K562 (cell line): Measurements from ENCODE around the gene FAM187B. TPM values are rescaled to one million over a fixed set of nuclear protein-coding genes. Genes with fewer than 3 reads are reported as not detected.

Experiments used
- BACH1 ChIP-seq: fragments of 200-800 bp; sonication (Bioruptor generic); IDR thresholded peaks from 2 replicates; pipeline ENCODE4 v1.6.1; 2016; ENCODE audit warnings: missing genetic modification characterization, missing compliant biosample characterization
- CBX8 ChIP-seq: fragments of 200-600 bp; sonication (generic); IDR thresholded peaks from 2 replicates; pipeline ENCODE4 v1.6.1; 2012; ENCODE audit warnings: borderline replicate concordance, mixed run types, low read depth, mild to moderate bottlenecking, moderate library complexity, mixed read lengths, low read length, control low read depth, inconsistent platforms; ENCODE audit not compliant: poor library complexity, severe bottlenecking; ENCODE audit errors: extremely low read depth
- CXXC5 ChIP-seq: fragments of 250-450 bp; sonication (Bioruptor Pico); IDR thresholded peaks from 2 replicates; pipeline ENCODE4 v1.8.0; 2022; ENCODE audit warnings: inconsistent platforms, mild to moderate bottlenecking, moderate library complexity
- GTF2A2 ChIP-seq: IDR thresholded peaks from 2 replicates; pipeline ENCODE4 v1.6.1; 2016; ENCODE audit warnings: mild to moderate bottlenecking, missing genetic modification characterization, missing compliant biosample characterization
- GTF3C2 ChIP-seq: IDR thresholded peaks from 3 replicates; pipeline ENCODE4 v1.6.1; 2011; ENCODE audit warnings: borderline replicate concordance, mild to moderate bottlenecking, moderate library complexity; ENCODE audit not compliant: insufficient read length; ENCODE audit errors: extremely low read depth
- JUNB ChIP-seq: fragments of 450-650 bp; formaldehyde crosslinking; conservative IDR thresholded peaks from 2 replicates; pipeline ENCODE4 v1.4.0; 2020; ENCODE audit warnings: mild to moderate bottlenecking
- LCOR ChIP-seq: sonication (generic); formaldehyde crosslinking; IDR thresholded peaks from 2 replicates; pipeline ENCODE4 v1.8.0; 2022; ENCODE audit warnings: mild to moderate bottlenecking, missing genetic modification reagents
- NCOA2 ChIP-seq, 2 experiments: fragments of 450-650 bp; IDR thresholded peaks; 2 replicates each; pipeline ENCODE4 v1.6.1; 2018; ENCODE audit warnings: mild to moderate bottlenecking in 2 of 2, moderate library complexity in 1 of 2; ENCODE audit not compliant: partially characterized antibody in 2 of 2
- PCBP1 ChIP-seq: fragments of 200-400 bp; formaldehyde crosslinking; IDR thresholded peaks from 2 replicates; pipeline ENCODE4 v1.6.1; 2018; ENCODE audit warnings: mild to moderate bottlenecking, low read depth, low read length; ENCODE audit not compliant: poor library complexity, severe bottlenecking
- POLR2B ChIP-seq: fragments of 450-650 bp; IDR thresholded peaks from 2 replicates; pipeline ENCODE4 v1.6.1; 2018; ENCODE audit warnings: low read depth; ENCODE audit not compliant: partially characterized antibody
- SIN3B ChIP-seq: fragments of 450-650 bp; IDR thresholded peaks from 2 replicates; pipeline ENCODE4 v1.6.1; 2017; ENCODE audit warnings: low read depth, mild to moderate bottlenecking, moderate library complexity
- STAT5A ChIP-seq: IDR thresholded peaks from 2 replicates; pipeline ENCODE4 v1.6.1; 2012; ENCODE audit warnings: low read length, inconsistent platforms, borderline replicate concordance
- TAF1 ChIP-seq: IDR thresholded peaks from 2 replicates; pipeline ENCODE4 v1.6.1; 2011; ENCODE audit warnings: mild to moderate bottlenecking, low read length, moderate library complexity; ENCODE audit not compliant: insufficient read depth, control insufficient read depth, severe bottlenecking; ENCODE audit errors: extremely low read depth
- ZBTB2 ChIP-seq: fragments of 450-650 bp; IDR thresholded peaks from 2 replicates; pipeline ENCODE4 v1.6.1; 2016; ENCODE audit warnings: antibody characterized with exemption
- ZBTB26 ChIP-seq: fragments of 450-650 bp; formaldehyde crosslinking; IDR thresholded peaks from 2 replicates; pipeline ENCODE4 v1.4.0; 2022; ENCODE audit warnings: missing genetic modification characterization
- ZFPM2 ChIP-seq: fragments of 250-450 bp; sonication (Bioruptor Pico); IDR thresholded peaks from 2 replicates; pipeline ENCODE4 v1.5.1; 2022; ENCODE audit warnings: mild to moderate bottlenecking
- ZNF212 ChIP-seq: fragments of 450-650 bp; formaldehyde crosslinking; IDR thresholded peaks from 2 replicates; pipeline ENCODE4 v1.4.0; 2020; ENCODE audit warnings: mild to moderate bottlenecking
- ZNF384 ChIP-seq: IDR thresholded peaks from 2 replicates; pipeline ENCODE4 v1.6.1; 2012; ENCODE audit warnings: low read depth, low read length, improper control_type of control experiment
- ZNF512 ChIP-seq: IDR thresholded peaks from 2 replicates; pipeline ENCODE4 v1.6.1; 2016; ENCODE audit warnings: missing genetic modification characterization, missing compliant biosample characterization
- polyA plus RNA-seq, 8 experiments: library from polyadenylated mRNA; depleted of rRNA in 4 of 8; stranded (reverse) in 5 of 8; unstranded in 3 of 8; fragments of >200 nt; fragmentation: Nextera tagmentation in 2 of 8; fragmentation: Illumina TruSeq in 1 of 8; extraction: Ambion mirVana in 2 of 8; extraction: Trizol in 1 of 8; gene quantifications; 2 replicates each; pipeline versions ENCODE4 v1.2.1 to v1.2.3, GENCODE V29; 2011 to 2014; ENCODE audit warnings: inconsistent platforms in 1 of 8, missing spikeins in 1 of 8
- total RNA-seq, 7 experiments: library from RNA; depleted of rRNA in 6 of 7; stranded (reverse); fragments of >200 nt in 6 of 7; fragmentation: Illumina TruSeq in 2 of 7; extraction: Trizol in 2 of 7; gene quantifications; 2 replicates each; pipeline versions ENCODE4 v1.2.1 to v1.2.3, GENCODE V29; 2011 to 2021; ENCODE audit warnings: low replicate concordance in 1 of 7

FAM187B gene
- total and polyA plus RNA-seq, 9 of the 15 experiments (the other 6 are each of a cell fraction or from before 2014, with no cell fraction given), result 0.04 to 0.09 TPM; not detected in 7

GRCh38 chr19:35247526-35248309, 19.2 kb upstream of the FAM187B start (continued):
- peak; percentile 52 for TF ChIP-seq PCBP1
- no peak for TF ChIP-seq BACH1 (tag)
- TF ChIP-seq SIN3B, result no peak
- TF ChIP-seq TAF1, result no peak
- TF ChIP-seq POLR2B, result peak; percentile 37
- no peak for TF ChIP-seq GTF3C2
- no peak; the same call in 1 of the 2 replicates for TF ChIP-seq ZBTB2
- TF ChIP-seq ZFPM2 (CRISPR knock-in tag), result no peak
- no peak for TF ChIP-seq NCOA2 (IDR thresholded peaks at IDR 0.05; ENCODE audit: partially characterized antibody in 2 of 2)
- TF ChIP-seq LCOR (CRISPR knock-in tag), result peak; percentile 73
- no peak for TF ChIP-seq CBX8
- TF ChIP-seq ZNF512, result no peak
- no peak for TF ChIP-seq ZNF212 (CRISPR knock-in tag)
- TF ChIP-seq GTF2A2 (tag), result no peak
- TF ChIP-seq JUNB (CRISPR knock-in tag), result no peak
- TF ChIP-seq STAT5A, result peak; percentile 25; the same call in 1 of the 2 replicates
- 0 out of 2 replicates have a peak, but pooled peaks have one; percentile 25 for TF ChIP-seq ZBTB26 (CRISPR knock-in tag)
- peak; percentile 83 for TF ChIP-seq CXXC5 (CRISPR knock-in tag)
- no peak for TF ChIP-seq ZNF384
